ENCODE measurements around the gene MBD3.
"Not testable (repeated sequence)": the region's sequence is repeated elsewhere in the genome, so short reads cannot be mapped to it uniquely, and the experiment has no call there.

Gene MBD3

DNA sequence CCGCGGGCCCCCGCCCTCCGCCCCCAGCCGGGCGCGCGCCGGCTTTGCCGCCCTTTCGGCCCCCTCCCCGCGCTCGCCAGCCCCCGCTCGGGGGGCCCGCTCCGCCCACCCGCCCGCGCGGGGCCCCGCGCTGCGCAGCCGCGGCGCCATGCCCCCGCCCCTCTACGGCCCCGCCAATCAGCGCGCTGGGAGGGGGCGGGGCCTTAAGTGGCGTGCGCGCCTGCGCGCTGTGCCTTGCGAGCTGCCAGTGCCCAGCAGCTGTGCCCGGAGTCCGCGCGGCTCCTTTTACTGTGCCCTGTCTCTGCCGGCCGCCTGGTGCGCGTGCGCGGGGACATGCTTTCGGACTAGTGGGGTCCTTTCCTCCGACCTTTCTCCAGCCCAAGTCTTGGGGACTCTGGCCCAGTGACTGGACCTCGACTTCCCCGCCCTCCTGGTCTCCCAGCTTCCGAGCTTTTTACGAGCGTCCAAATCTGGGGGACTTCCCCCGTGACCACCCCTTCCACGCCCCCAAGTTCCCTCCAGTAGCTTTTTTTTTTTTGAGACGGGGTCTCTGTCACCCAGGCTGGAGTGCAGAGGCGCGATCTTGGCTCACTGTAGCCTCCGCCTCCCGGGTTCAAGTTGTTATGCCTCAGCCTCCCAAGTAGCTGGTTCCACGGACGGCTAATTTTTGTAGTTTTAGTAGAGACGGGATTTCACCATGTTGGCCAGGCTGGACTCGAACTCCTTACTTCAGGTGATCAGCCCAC is at the start of gene MBD3:
Gene MBD3 (minus strand): TSS at position 111 of the 746 bp plus-strand sequence. CDS start 234 bp downstream, outside the sequence.
- Histone ChIP-seq H2AFZ (ENCODE audit: low read length) (peak within 1 kb of the TSS; percentile 94), H3K36me3 (replicated peaks; ENCODE audit: insufficient read depth, low read length) (peaks cover 4% of the 10 kb centered on the region; the same call in 1 of the 2 replicates), H3K4me1 (ENCODE audit: low read length) (peaks cover 5% of the 10 kb centered on the region; the same call in 1 of the 2 replicates), H3K4me3 (ENCODE audit: low read length) (peak within 1 kb of the TSS; percentile 84), H3K9ac (ENCODE audit: low read length) (peak within 1 kb of the TSS; percentile 100), H3K4me2 (ENCODE audit: low read depth, low read length) (peak within 1 kb of the TSS; percentile 98), H3F3A (ENCODE audit: insufficient read depth, low read length) (peaks cover 18% of the 10 kb centered on the region; the same call in 1 of the 2 replicates), H3K27me3 (replicated peaks; ENCODE audit: insufficient read depth, low read length) (no peaks in the 10 kb centered on the region), H3K79me2 (ENCODE audit: low read length) (peaks cover 47% of the 10 kb centered on the region), H3K9me2 (replicated peaks; ENCODE audit: insufficient read depth, low read length) (no peaks in the 10 kb centered on the region), H3K9me3 (replicated peaks; ENCODE audit: insufficient read depth, low read length) (no peaks in the 10 kb centered on the region), H4K20me1 (ENCODE audit: insufficient read depth, low read length) (no peaks in the 10 kb centered on the region), H3K27ac (ENCODE audit: low read length) (peak within 1 kb of the TSS; percentile 89)
- peak; percentile 99 for DNase-seq
- TF ChIP-seq EZH2phosphoT487 (IDR thresholded peaks at IDR 0.05; ENCODE audit: low read length), result no peak
- TF ChIP-seq EZH2 (optimal IDR thresholded peaks at IDR 0.05; ENCODE audit: low read depth, low read length), result no peak
- TF ChIP-seq, protein P1, sequence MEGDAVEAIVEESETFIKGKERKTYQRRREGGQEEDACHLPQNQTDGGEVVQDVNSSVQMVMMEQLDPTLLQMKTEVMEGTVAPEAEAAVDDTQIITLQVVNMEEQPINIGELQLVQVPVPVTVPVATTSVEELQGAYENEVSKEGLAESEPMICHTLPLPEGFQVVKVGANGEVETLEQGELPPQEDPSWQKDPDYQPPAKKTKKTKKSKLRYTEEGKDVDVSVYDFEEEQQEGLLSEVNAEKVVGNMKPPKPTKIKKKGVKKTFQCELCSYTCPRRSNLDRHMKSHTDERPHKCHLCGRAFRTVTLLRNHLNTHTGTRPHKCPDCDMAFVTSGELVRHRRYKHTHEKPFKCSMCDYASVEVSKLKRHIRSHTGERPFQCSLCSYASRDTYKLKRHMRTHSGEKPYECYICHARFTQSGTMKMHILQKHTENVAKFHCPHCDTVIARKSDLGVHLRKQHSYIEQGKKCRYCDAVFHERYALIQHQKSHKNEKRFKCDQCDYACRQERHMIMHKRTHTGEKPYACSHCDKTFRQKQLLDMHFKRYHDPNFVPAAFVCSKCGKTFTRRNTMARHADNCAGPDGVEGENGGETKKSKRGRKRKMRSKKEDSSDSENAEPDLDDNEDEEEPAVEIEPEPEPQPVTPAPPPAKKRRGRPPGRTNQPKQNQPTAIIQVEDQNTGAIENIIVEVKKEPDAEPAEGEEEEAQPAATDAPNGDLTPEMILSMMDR (IDR thresholded peaks at IDR 0.05; ENCODE audit: low read length), result no peak

- not testable (repeated sequence) for H3K9me3 ChIP-seq (replicated peaks; ENCODE audit: insufficient read depth, low read length); H3K4me2 ChIP-seq (ENCODE audit: low read depth, low read length); H3K27me3 ChIP-seq (replicated peaks; ENCODE audit: insufficient read depth, low read length); H3K27ac ChIP-seq (ENCODE audit: low read length); H3K9me2 ChIP-seq (replicated peaks; ENCODE audit: insufficient read depth, low read length); H3K4me3 ChIP-seq (ENCODE audit: low read length); DNase-seq; H2AFZ ChIP-seq (ENCODE audit: low read length); H3K4me1 ChIP-seq (ENCODE audit: low read length); H3K9ac ChIP-seq (ENCODE audit: low read length)
- Histone ChIP-seq H3F3A (ENCODE audit: insufficient read depth, low read length) (peaks cover 14% of the 10 kb centered on the region; the same call in 1 of the 2 replicates), H3K36me3 (replicated peaks; ENCODE audit: insufficient read depth, low read length) (peaks cover 33% of the 10 kb centered on the region), H4K20me1 (ENCODE audit: insufficient read depth, low read length) (peaks cover 17% of the 10 kb centered on the region), H3K79me2 (ENCODE audit: low read length) (peaks cover 100% of the 10 kb centered on the region)
Observed at GRCh38 chr19:1640893-1641448, 48.3 kb upstream of the MBD3 start.

DNA sequence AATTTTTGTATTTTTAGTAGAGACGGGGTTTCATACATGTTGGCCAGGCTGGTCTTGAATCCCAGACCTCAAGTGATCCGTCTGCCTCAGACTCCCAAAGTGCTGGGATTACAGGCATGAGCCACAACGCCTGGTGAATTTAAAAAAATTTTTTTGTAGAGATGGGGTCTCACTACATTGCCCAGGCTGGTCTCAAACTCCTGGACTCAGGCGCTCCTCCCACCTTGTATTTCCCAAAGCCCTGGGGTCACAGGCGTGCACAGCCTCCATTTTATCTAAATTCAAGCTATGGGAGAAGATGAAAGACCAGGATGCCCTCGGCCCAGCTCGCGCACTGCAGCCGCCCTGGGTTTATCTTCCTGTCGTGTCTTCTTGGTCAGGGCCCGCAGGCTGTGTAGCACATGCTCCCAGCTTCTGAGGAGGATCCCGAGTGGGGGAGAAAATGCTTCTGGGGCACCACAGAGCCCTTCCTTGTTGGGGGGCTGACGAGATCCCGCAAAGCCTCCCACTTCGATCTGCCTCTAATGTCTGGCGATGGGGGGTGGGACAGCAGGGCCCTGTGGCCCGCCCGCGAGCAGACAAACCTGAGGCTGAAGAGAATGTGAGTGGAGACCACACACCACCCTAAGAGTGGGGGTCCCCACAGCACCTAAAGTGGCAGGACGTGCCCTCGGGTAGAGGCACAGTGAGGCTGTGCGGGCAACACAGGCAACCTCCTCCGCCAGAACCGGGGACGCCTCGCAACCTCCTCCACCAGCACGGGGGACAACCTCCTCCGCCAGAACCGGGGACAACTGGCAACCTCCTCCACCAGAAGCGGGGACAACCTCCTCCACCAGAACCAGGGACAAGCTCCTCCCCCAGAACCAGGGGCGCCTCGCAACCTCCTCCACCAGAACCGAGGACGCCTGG is 43.9 kb upstream of the MBD3 start:
- DNase-seq, result no peak
- H3K9ac ChIP-seq (ENCODE audit: low read length), result no peak overlapping the region
- H3K9me3 ChIP-seq (replicated peaks; ENCODE audit: insufficient read depth, low read length), result no peaks in the 10 kb centered on the region
- H3K36me3 ChIP-seq (replicated peaks; ENCODE audit: insufficient read depth, low read length), result peaks cover 32% of the 10 kb centered on the region
- H3K27ac ChIP-seq (ENCODE audit: low read length), result no peak overlapping the region
- H4K20me1 ChIP-seq (ENCODE audit: insufficient read depth, low read length), result peaks cover 53% of the 10 kb centered on the region
- no peaks in the 10 kb centered on the region for H3K4me1 ChIP-seq (ENCODE audit: low read length)
- H3K4me2 ChIP-seq (ENCODE audit: low read depth, low read length), result no peak overlapping the region
- H2AFZ ChIP-seq (ENCODE audit: low read length), result no peak overlapping the region
- H3K4me3 ChIP-seq (ENCODE audit: low read length), result no peak overlapping the region
- TF ChIP-seq EZH2 (optimal IDR thresholded peaks at IDR 0.05; ENCODE audit: low read depth, low read length) (no peak), EZH2phosphoT487 (IDR thresholded peaks at IDR 0.05; ENCODE audit: low read length) (no peak)
- TF ChIP-seq, protein P1 (IDR thresholded peaks at IDR 0.05; ENCODE audit: low read length), result no peak
- H3K79me2 ChIP-seq (ENCODE audit: low read length), result peaks cover 100% of the 10 kb centered on the region
- no peaks in the 10 kb centered on the region for H3K27me3 ChIP-seq (replicated peaks; ENCODE audit: insufficient read depth, low read length)
- H3F3A ChIP-seq (ENCODE audit: insufficient read depth, low read length), result 0 out of 2 replicates have a peak, but pooled peaks cover 4% of the 10 kb centered on the region
- H3K9me2 ChIP-seq (replicated peaks; ENCODE audit: insufficient read depth, low read length), result no peaks in the 10 kb centered on the region
